ENCODE results near the gene KPNA2. TPM values are rescaled to one million over a fixed set of nuclear protein-coding genes. Genes with fewer than 3 reads are reported as not detected.

Gene KPNA2
- total and polyA plus RNA-seq, 2 of the 13 experiments (the other 11 are each of a cell fraction or from before 2014, with no cell fraction given) = 111 to 305 TPM

DNA sequence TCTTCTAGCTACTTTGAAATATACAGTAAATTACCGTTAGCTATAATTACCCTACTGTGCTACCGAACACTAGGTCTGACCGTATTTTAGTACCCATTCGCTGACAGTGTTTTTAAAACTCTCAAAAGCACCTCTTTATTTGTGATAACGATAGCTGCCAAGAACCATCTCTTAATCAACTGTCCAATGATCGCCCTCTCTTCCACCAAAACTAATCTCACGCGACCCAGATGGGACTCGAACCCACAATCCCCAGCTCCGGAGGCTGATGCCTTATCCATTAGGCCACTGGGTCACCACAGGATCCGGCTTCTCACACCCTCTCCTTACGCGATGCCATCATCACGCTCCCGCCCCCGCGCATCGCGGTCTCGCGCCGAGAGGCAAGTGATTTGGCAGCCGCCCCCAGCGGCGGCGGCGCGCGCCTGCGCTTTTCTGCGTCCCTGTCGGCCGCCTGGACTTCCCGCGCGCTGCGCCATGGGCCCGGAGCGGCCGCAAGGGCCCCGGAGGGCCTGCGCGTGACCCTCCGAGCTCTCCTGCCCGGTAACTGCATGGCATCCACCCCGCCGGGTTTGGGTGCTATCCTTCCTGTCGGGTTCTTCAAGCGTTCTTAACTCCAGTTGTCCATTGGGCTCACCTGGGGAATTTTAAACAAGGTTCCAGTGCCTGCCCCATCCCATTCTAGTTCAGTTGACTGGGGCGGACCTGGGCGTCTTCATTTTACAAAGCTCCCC is 15.7 kb upstream of the KPNA2 start (continued):
- TF ChIP-seq ZNF883 (CRISPR knock-in tag; IDR thresholded peaks at IDR 0.05; ENCODE audit: not compliant biosample characterization) (peak; percentile 97), DRAP1 (CRISPR knock-in tag; IDR thresholded peaks at IDR 0.05) (peak; percentile 83), ZNF639 (CRISPR knock-in tag; conservative IDR thresholded peaks at IDR 0.05) (peak; percentile 85; the same call in 1 of the 2 replicates), BCL6 (CRISPR knock-in tag; IDR thresholded peaks at IDR 0.05) (peak; percentile 76), ERF (CRISPR knock-in tag; IDR thresholded peaks at IDR 0.05) (peak; percentile 99), SIX4 (CRISPR knock-in tag; IDR thresholded peaks at IDR 0.05) (peak; percentile 85), HNRNPK (IDR thresholded peaks at IDR 0.05; ENCODE audit: low read depth, low read length, poor library complexity, severe bottlenecking) (peak; percentile 84), ZNF317 (CRISPR knock-in tag; IDR thresholded peaks at IDR 0.05) (peak; percentile 89), RFX5 (IDR thresholded peaks at IDR 0.05; ENCODE audit: low read depth, low read length) (peak; percentile 48), ZNF33A (CRISPR knock-in tag; IDR thresholded peaks at IDR 0.05; ENCODE audit: borderline replicate concordance) (no peak), KAT7 (CRISPR knock-in tag; IDR thresholded peaks at IDR 0.05; ENCODE audit: borderline replicate concordance) (peak; percentile 75; the same call in 1 of the 2 replicates), ZSCAN20 (CRISPR knock-in tag; IDR thresholded peaks at IDR 0.05; ENCODE audit: borderline replicate concordance) (peak; percentile 86), SSRP1 (CRISPR knock-in tag; IDR thresholded peaks at IDR 0.05) (peak; percentile 98), GABPA (IDR thresholded peaks at IDR 0.05; ENCODE audit: low read depth, low read length) (no peak), GABPA (CRISPR knock-in tag; IDR thresholded peaks at IDR 0.05; ENCODE audit: low read depth) (peak; percentile 59)
- TF ChIP-seq, protein P1, sequence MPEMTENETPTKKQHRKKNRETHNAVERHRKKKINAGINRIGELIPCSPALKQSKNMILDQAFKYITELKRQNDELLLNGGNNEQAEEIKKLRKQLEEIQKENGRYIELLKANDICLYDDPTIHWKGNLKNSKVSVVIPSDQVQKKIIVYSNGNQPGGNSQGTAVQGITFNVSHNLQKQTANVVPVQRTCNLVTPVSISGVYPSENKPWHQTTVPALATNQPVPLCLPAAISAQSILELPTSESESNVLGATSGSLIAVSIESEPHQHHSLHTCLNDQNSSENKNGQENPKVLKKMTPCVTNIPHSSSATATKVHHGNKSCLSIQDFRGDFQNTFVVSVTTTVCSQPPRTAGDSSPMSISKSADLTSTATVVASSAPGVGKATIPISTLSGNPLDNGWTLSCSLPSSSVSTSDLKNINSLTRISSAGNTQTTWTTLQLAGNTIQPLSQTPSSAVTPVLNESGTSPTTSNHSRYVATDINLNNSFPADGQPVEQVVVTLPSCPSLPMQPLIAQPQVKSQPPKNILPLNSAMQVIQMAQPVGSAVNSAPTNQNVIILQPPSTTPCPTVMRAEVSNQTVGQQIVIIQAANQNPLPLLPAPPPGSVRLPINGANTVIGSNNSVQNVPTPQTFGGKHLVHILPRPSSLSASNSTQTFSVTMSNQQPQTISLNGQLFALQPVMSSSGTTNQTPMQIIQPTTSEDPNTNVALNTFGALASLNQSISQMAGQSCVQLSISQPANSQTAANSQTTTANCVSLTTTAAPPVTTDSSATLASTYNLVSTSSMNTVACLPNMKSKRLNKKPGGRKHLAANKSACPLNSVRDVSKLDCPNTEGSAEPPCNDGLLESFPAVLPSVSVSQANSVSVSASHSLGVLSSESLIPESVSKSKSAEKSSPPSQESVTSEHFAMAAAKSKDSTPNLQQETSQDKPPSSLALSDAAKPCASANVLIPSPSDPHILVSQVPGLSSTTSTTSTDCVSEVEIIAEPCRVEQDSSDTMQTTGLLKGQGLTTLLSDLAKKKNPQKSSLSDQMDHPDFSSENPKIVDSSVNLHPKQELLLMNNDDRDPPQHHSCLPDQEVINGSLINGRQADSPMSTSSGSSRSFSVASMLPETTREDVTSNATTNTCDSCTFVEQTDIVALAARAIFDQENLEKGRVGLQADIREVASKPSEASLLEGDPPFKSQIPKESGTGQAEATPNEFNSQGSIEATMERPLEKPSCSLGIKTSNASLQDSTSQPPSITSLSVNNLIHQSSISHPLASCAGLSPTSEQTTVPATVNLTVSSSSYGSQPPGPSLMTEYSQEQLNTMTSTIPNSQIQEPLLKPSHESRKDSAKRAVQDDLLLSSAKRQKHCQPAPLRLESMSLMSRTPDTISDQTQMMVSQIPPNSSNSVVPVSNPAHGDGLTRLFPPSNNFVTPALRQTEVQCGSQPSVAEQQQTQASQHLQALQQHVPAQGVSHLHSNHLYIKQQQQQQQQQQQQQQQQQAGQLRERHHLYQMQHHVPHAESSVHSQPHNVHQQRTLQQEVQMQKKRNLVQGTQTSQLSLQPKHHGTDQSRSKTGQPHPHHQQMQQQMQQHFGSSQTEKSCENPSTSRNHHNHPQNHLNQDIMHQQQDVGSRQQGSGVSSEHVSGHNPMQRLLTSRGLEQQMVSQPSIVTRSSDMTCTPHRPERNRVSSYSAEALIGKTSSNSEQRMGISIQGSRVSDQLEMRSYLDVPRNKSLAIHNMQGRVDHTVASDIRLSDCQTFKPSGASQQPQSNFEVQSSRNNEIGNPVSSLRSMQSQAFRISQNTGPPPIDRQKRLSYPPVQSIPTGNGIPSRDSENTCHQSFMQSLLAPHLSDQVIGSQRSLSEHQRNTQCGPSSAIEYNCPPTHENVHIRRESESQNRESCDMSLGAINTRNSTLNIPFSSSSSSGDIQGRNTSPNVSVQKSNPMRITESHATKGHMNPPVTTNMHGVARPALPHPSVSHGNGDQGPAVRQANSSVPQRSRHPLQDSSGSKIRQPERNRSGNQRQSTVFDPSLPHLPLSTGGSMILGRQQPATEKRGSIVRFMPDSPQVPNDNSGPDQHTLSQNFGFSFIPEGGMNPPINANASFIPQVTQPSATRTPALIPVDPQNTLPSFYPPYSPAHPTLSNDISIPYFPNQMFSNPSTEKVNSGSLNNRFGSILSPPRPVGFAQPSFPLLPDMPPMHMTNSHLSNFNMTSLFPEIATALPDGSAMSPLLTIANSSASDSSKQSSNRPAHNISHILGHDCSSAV (CRISPR knock-in tag; IDR thresholded peaks at IDR 0.05; ENCODE audit: borderline replicate concordance) = no peak
- TF ChIP-seq, protein P2, sequence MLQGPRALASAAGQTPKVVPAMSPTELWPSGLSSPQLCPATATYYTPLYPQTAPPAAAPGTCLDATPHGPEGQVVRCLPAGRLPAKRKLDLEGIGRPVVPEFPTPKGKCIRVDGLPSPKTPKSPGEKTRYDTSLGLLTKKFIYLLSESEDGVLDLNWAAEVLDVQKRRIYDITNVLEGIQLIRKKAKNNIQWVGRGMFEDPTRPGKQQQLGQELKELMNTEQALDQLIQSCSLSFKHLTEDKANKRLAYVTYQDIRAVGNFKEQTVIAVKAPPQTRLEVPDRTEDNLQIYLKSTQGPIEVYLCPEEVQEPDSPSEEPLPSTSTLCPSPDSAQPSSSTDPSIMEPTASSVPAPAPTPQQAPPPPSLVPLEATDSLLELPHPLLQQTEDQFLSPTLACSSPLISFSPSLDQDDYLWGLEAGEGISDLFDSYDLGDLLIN (CRISPR knock-in tag; IDR thresholded peaks at IDR 0.05; ENCODE audit: borderline replicate concordance) = peak; percentile 99

Data from HepG2 (cell line).